ENCODE data around the gene FXYD2.
"Not testable (repeated sequence)": the region's sequence is repeated elsewhere in the genome, so short reads cannot be mapped to it uniquely, and the experiment has no call there.

The FXYD2 gene

DNA sequence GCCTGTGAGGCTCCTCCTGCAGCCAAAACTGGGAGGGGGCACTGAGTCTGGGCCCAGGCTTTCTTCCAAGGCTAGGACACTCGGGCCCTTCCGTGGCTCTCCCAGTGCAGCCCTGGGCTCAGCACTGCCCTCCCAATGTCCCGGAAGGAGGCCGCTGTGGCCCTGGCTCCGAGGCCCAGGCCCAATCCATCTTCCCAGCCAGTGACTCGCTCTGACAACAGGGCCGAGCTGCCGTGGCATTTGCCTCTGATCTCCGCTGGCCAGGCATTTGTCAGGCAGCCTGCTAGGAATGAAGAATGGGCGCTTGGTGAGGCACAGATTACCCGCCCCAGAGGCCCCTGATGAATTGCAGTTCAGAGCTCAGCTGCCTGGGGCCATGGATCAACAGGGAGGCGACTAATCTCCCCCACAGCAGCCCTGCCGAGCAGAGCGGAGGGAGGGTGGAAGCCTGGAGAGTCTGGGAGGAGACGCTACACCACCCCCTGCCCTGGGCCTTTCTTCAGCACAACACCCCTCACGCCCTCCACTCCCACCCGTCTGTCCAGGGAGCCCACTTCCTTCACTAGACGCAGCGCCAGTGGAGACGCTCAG, 8.3 kb downstream of the FXYD2 start:
- DNase-seq (ENCODE audit: low read depth), result no peak
- H3K4me3 ChIP-seq (ENCODE audit: control insufficient read depth, low read depth, low read length), result no peak overlapping the region
- TF ChIP-seq, protein P1, sequence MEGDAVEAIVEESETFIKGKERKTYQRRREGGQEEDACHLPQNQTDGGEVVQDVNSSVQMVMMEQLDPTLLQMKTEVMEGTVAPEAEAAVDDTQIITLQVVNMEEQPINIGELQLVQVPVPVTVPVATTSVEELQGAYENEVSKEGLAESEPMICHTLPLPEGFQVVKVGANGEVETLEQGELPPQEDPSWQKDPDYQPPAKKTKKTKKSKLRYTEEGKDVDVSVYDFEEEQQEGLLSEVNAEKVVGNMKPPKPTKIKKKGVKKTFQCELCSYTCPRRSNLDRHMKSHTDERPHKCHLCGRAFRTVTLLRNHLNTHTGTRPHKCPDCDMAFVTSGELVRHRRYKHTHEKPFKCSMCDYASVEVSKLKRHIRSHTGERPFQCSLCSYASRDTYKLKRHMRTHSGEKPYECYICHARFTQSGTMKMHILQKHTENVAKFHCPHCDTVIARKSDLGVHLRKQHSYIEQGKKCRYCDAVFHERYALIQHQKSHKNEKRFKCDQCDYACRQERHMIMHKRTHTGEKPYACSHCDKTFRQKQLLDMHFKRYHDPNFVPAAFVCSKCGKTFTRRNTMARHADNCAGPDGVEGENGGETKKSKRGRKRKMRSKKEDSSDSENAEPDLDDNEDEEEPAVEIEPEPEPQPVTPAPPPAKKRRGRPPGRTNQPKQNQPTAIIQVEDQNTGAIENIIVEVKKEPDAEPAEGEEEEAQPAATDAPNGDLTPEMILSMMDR (IDR thresholded peaks at IDR 0.05; ENCODE audit: control insufficient read depth, insufficient read depth, low read depth, low read length, missing control alignments), result no peak

- TF ChIP-seq, protein P1 (IDR thresholded peaks at IDR 0.05; ENCODE audit: control insufficient read depth, insufficient read depth, low read depth, low read length, missing control alignments), result no peak
- no peak overlapping the region for H3K4me3 ChIP-seq (ENCODE audit: control insufficient read depth, low read depth, low read length)
- DNase-seq (ENCODE audit: low read depth), result no peak
Measured at GRCh38 chr11:117815262-117815803, 9.2 kb downstream of the FXYD2 start.

DNA sequence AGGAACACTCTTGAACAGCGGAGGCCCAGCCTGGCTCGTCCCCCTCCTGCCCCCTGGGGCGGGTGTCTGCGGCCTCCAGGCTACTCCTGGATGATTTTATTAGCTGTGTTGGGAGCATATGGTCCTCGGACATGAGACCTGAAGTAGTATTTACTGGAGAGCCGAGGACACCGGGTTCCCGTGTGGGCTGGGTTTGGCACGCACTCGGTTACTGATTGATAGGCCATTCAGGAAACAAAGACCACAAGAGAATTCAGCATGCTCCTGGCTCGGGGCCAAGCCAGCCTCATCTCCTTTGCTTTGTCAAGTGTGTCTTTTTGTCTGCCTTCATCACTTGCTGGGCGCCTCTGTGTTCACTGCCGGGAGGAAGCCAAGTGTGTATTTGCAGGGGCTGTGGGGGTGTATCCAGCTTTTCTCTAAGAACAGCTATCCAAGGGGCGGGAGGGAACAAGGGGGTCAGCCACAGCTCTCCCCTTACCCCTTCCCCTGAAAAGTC, 9.7 kb downstream of the FXYD2 start:
- TF ChIP-seq, protein P1 (IDR thresholded peaks at IDR 0.05; ENCODE audit: control insufficient read depth, insufficient read depth, low read depth, low read length, missing control alignments), result no peak
- H3K4me3 ChIP-seq (ENCODE audit: control insufficient read depth, low read depth, low read length), result no peak overlapping the region
- no peak for DNase-seq (ENCODE audit: low read depth)

GRCh38 chr11:117814204-117814765, 10.3 kb downstream of the FXYD2 start:
- no peak overlapping the region for H3K4me3 ChIP-seq (ENCODE audit: control insufficient read depth, low read depth, low read length)
- DNase-seq (ENCODE audit: low read depth), result no peak
- TF ChIP-seq, protein P1 (IDR thresholded peaks at IDR 0.05; ENCODE audit: control insufficient read depth, insufficient read depth, low read depth, low read length, missing control alignments), result no peak

GRCh38 chr11:117810056-117810451, 14.5 kb downstream of the FXYD2 start:
- H3K4me3 ChIP-seq (ENCODE audit: control insufficient read depth, low read depth, low read length); DNase-seq (ENCODE audit: low read depth): not testable (repeated sequence)

DNA sequence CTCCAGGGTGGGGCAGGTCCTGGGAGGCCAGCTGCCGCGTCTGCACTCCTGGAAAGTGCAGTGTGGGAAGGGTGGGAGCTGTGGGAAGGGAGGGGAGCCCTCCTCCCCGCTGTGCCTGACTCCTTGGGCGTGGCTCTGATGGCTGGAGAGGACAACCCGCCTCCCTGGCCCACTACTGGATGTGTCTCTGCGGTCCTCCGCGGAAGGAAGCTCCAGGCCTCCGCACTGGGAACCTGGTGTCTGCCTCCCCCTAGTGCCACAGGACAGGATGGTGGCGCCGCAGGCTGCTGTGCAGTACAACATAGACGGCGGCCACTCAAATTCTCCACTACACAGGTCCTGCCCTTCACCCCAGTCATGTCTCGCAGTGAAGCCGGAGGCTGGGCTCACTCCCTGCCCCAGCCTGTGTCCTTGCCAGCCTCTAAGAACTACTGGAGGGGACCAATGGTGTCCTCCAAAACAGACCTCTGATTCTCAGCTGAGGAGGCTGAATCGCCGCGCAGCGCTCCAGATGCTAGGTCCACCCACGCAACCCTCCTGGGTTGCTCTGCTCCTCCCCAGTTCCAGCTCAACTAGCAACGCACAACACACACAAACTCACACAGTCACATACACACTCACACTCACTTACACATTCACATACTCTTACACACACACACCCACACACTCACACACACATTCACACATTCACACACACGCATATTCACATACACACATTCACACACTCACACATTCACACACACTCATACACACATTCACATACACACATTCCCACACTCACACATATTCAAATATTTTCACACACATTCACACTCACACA, 15.1 kb downstream of the FXYD2 start:
- TF ChIP-seq, protein P1 (IDR thresholded peaks at IDR 0.05; ENCODE audit: control insufficient read depth, insufficient read depth, low read depth, low read length, missing control alignments), result peak; percentile 24
- no peak for DNase-seq (ENCODE audit: low read depth)
- H3K4me3 ChIP-seq (ENCODE audit: control insufficient read depth, low read depth, low read length), result no peak overlapping the region

DNA sequence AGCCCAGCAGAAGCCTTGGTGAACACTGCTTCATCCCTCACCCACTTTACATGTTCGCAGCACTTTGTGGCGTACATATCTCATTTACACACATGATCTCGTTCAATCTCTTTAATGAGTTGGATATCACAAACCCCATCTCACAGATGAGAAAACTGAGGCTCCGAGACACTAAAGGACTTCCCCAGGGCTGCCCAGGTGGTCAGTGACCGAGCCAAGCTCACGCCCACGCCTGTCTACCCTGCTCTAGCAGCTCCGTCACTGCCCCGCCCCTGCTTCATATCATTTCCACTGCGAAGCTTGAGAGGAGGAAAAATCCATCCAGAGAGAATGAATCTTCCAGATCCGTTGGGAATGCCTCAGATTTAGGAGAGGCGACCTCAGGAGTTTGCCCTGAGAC, 15.8 kb downstream of the FXYD2 start:
- DNase-seq (ENCODE audit: low read depth), result no peak
- H3K4me3 ChIP-seq (ENCODE audit: control insufficient read depth, low read depth, low read length), result no peak overlapping the region
- TF ChIP-seq, protein P1 (IDR thresholded peaks at IDR 0.05; ENCODE audit: control insufficient read depth, insufficient read depth, low read depth, low read length, missing control alignments), result no peak

Data from AG09309 (cell line).